WI38 (cell line): ENCODE results near the gene RBBP8.
A peak's percentile ranks its signal among the peaks of the same experiment; 100 is the strongest.

Experiments
- H3K4me3 ChIP-seq: 2 replicates; pipeline ENCODE4 v1.5.1; 2011; ENCODE audit warnings: low read depth, mild to moderate bottlenecking, control low read depth, low read length
- CTCF ChIP-seq: IDR thresholded peaks from 2 replicates; pipeline ENCODE4 v1.5.1; 2012; ENCODE audit warnings: low read depth, mild to moderate bottlenecking, control low read depth, low read length

Gene RBBP8

GRCh38 chr18:22928339-22928738 is 4.8 kb upstream of the RBBP8 start:
- no peak for TF ChIP-seq CTCF
- H3K4me3 ChIP-seq = no peak overlapping the region

GRCh38 chr18:22930089-22930713 is 2.9 kb upstream of the RBBP8 start:
- peak; percentile 80 for TF ChIP-seq CTCF
- no peak overlapping the region for H3K4me3 ChIP-seq

GRCh38 chr18:22932885-22933205 is 283 bp upstream of the RBBP8 start:
- no peak for TF ChIP-seq CTCF
- peak overlapping the region; percentile 88 for H3K4me3 ChIP-seq

GRCh38 chr18:22933966-22934423 is 867 bp downstream of the RBBP8 start:
- TF ChIP-seq CTCF = no peak
- H3K4me3 ChIP-seq = peak overlapping the region; percentile 88

- TF ChIP-seq CTCF = no peak
- H3K4me3 ChIP-seq = no peak overlapping the region
Measured at GRCh38 chr18:22934789-22935188, 1.7 kb downstream of the RBBP8 start.

DNA sequence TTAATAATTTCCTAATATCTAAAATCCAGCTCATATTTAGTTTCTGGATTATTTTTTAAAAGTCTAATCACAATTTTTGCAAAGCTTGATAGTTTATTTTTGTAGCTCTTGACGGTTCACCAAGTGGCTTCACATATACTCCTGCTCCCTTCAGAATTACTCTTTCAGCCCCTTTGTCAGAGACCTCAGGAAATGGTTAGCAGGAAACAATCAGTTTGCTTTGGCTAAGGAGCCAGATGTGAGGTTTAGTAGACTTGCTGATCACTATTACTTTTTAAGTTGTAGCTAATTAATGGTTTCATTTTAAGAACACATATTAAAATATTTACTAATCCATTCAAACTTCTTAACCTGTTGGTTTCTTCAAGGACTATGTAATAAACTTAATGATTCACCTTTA is 2.3 kb downstream of the RBBP8 start:
- no peak overlapping the region for H3K4me3 ChIP-seq
- no peak for TF ChIP-seq CTCF

DNA sequence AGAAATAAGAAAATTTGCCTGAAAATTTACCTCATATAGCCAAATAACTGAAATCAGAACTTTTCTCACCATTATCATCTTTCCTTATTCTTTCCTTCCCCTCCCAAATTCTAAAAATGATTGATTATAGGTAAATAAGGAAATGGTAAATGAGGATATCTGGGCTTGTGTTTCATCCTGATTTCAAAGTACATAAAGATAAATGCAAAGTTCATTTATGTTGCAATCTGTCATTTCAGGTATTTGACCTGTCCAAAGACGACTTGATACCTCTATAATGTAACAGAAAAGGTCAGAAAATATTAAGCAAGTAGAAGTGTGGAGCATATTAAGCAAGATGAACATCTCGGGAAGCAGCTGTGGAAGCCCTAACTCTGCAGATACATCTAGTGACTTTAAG is 3.4 kb downstream of the RBBP8 start:
- TF ChIP-seq CTCF = no peak
- H3K4me3 ChIP-seq = no peak overlapping the region
